ENCODE results near the gene SSC5D.

GRCh38 chr19:55554741-55555152 lies 66.5 kb downstream of the SSC5D start:
- TF ChIP-seq CTCF (IDR thresholded peaks at IDR 0.05) (no peak), ZFX (IDR thresholded peaks at IDR 0.05; ENCODE audit: borderline replicate concordance) (no peak)

Data from 22Rv1 (cell line).